ENCODE data around the gene PPA1.

- no peak for TF ChIP-seq CTCF (IDR thresholded peaks at IDR 0.05 in 8 of 11, conservative IDR thresholded peaks at IDR 0.05 in 3 of 11)
- no peak for TF ChIP-seq POLR2A (IDR thresholded peaks at IDR 0.05)
Observed at GRCh38 chr10:70247360-70247759, 14.1 kb upstream of the PPA1 start.

Data from spleen (tissue), 7 donors.